HEK293 (cell line): ENCODE data around the gene DACT1.
"Not testable (repeated sequence)": the region's sequence is repeated elsewhere in the genome, so short reads cannot be mapped to it uniquely, and the experiment has no call there.

ENCODE experiments used
- CTCF ChIA-PET: fragments of 350-600 bp; formaldehyde crosslinking; extraction: SDS; loops from one replicate; lab custom pipeline; 2021; ENCODE audit warnings: antibody characterized with exemption; lab: Yijun Ruan, JAX
- POLR2A ChIA-PET: fragments of 300-600 bp; formaldehyde crosslinking; extraction: SDS; loops from one replicate; lab custom pipeline; 2020; ENCODE audit warnings: antibody characterized with exemption, inconsistent platforms; lab: Yijun Ruan, JAX
- H3K27ac ChIP-seq: fragments of 200-500 bp; sonication (Bioruptor generic); 2 replicates; pipeline ENCODE4 v1.5.1; 2014; ENCODE audit warnings: low read depth, low read length, control low read depth, inconsistent platforms; ENCODE audit errors: extremely low read depth
- H3K36me3 ChIP-seq, 2 experiments: fragments of 200-500 bp in 1 of 2; sonication (Bioruptor generic) in 1 of 2; 1 replicate in 1 of 2; 2 replicates in 1 of 2; pipeline ENCODE4 v1.5.1; 2014 to 2017; ENCODE audit warnings: inconsistent platforms in 2 of 2, low read length in 2 of 2; ENCODE audit not compliant: control insufficient read depth in 2 of 2, insufficient read depth in 1 of 2
- H3K4me1 ChIP-seq: fragments of 200-500 bp; sonication (Bioruptor generic); 2 replicates; pipeline ENCODE4 v1.5.1; 2014; ENCODE audit warnings: mild to moderate bottlenecking, low read length, inconsistent platforms; ENCODE audit not compliant: control insufficient read depth, insufficient read depth
- H3K4me3 ChIP-seq: 2 replicates; pipeline ENCODE4 v1.5.1; 2011; ENCODE audit warnings: low read depth, mild to moderate bottlenecking, control low read depth, low read length, moderate library complexity
- H3K9me3 ChIP-seq: fragments of 200-500 bp; sonication (Bioruptor generic); 2 replicates; pipeline ENCODE4 v1.5.1; 2014; ENCODE audit warnings: low read depth, low read length, inconsistent platforms; ENCODE audit not compliant: control insufficient read depth, insufficient read depth
- EGR2 ChIP-seq: fragments of 450-650 bp; formaldehyde crosslinking; IDR thresholded peaks from 2 replicates; pipeline ENCODE4 v1.5.1; 2016; ENCODE audit warnings: low read depth, missing biosample characterization, missing genetic modification characterization
- FEZF1 ChIP-seq: fragments of 450-650 bp; formaldehyde crosslinking; IDR thresholded peaks from 2 replicates; pipeline ENCODE4 v1.5.1; 2016; ENCODE audit warnings: missing biosample characterization, missing genetic modification characterization
- GFI1B ChIP-seq: fragments of 450-650 bp; formaldehyde crosslinking; IDR thresholded peaks from 2 replicates; pipeline ENCODE4 v1.5.1; 2016; ENCODE audit warnings: missing biosample characterization, missing genetic modification characterization
- OSR2 ChIP-seq: fragments of 450-650 bp; formaldehyde crosslinking; IDR thresholded peaks from 2 replicates; pipeline ENCODE4 v1.5.1; 2016; ENCODE audit warnings: missing biosample characterization, missing genetic modification characterization
- RBAK ChIP-seq: fragments of 450-650 bp; formaldehyde crosslinking; IDR thresholded peaks from 2 replicates; pipeline ENCODE4 v1.5.1; 2016; ENCODE audit warnings: missing biosample characterization, missing genetic modification characterization
- SP3 ChIP-seq: fragments of 450-650 bp; formaldehyde crosslinking; IDR thresholded peaks from 2 replicates; pipeline ENCODE4 v1.5.1; 2016; ENCODE audit warnings: missing biosample characterization, missing genetic modification characterization
- ZNF114 ChIP-seq: fragments of 450-650 bp; formaldehyde crosslinking; IDR thresholded peaks from 2 replicates; pipeline ENCODE4 v1.5.0; 2017; ENCODE audit warnings: missing biosample characterization, missing genetic modification characterization
- ZNF148 ChIP-seq: fragments of 450-650 bp; formaldehyde crosslinking; IDR thresholded peaks from 2 replicates; pipeline ENCODE4 v1.5.0; 2017; ENCODE audit warnings: missing biosample characterization, missing genetic modification characterization, borderline replicate concordance
- ZNF2 ChIP-seq: fragments of 450-650 bp; formaldehyde crosslinking; IDR thresholded peaks from 2 replicates; pipeline ENCODE4 v1.5.1; 2016; ENCODE audit warnings: missing biosample characterization, missing genetic modification characterization
- ZNF248 ChIP-seq: fragments of 450-650 bp; formaldehyde crosslinking; IDR thresholded peaks from 2 replicates; pipeline ENCODE4 v1.5.1; 2017; ENCODE audit warnings: missing biosample characterization, missing genetic modification characterization
- ZNF302 ChIP-seq: fragments of 450-650 bp; formaldehyde crosslinking; IDR thresholded peaks from 2 replicates; pipeline ENCODE4 v1.5.1; 2016; ENCODE audit warnings: missing biosample characterization, missing genetic modification characterization, low read depth
- ZNF426 ChIP-seq: fragments of 450-650 bp; formaldehyde crosslinking; IDR thresholded peaks from 2 replicates; pipeline ENCODE4 v1.5.1; 2017; ENCODE audit warnings: missing biosample characterization, missing genetic modification characterization, mild to moderate bottlenecking, inconsistent platforms, moderate library complexity
- ZNF514 ChIP-seq: fragments of 450-650 bp; formaldehyde crosslinking; IDR thresholded peaks from 2 replicates; pipeline ENCODE4 v1.5.1; 2016; ENCODE audit warnings: missing biosample characterization, missing genetic modification characterization
- ZNF530 ChIP-seq: fragments of 450-650 bp; formaldehyde crosslinking; IDR thresholded peaks from 2 replicates; pipeline ENCODE4 v1.5.1; 2016; ENCODE audit warnings: low read depth, missing biosample characterization, missing genetic modification characterization
- ZNF548 ChIP-seq: fragments of 450-650 bp; formaldehyde crosslinking; IDR thresholded peaks from 2 replicates; pipeline ENCODE4 v1.5.1; 2016; ENCODE audit warnings: missing biosample characterization, missing genetic modification characterization
- ZNF555 ChIP-seq: fragments of 450-650 bp; formaldehyde crosslinking; conservative IDR thresholded peaks from 2 replicates; pipeline ENCODE4 v1.5.1; 2017; ENCODE audit warnings: missing biosample characterization, mild to moderate bottlenecking, missing genetic modification characterization, inconsistent platforms
- ZNF624 ChIP-seq: fragments of 450-650 bp; formaldehyde crosslinking; IDR thresholded peaks from 2 replicates; pipeline ENCODE4 v1.5.1; 2017; ENCODE audit warnings: missing biosample characterization, missing genetic modification characterization
- ZNF701 ChIP-seq: fragments of 450-650 bp; formaldehyde crosslinking; IDR thresholded peaks from 2 replicates; pipeline ENCODE4 v1.5.1; 2016; ENCODE audit warnings: missing biosample characterization, missing genetic modification characterization
- ZNF768 ChIP-seq: fragments of 450-650 bp; formaldehyde crosslinking; IDR thresholded peaks from 2 replicates; pipeline ENCODE4 v1.5.1; 2018; ENCODE audit warnings: missing biosample characterization, mild to moderate bottlenecking, missing genetic modification characterization
- ZSCAN16 ChIP-seq: fragments of 450-650 bp; formaldehyde crosslinking; IDR thresholded peaks from 2 replicates; pipeline ENCODE4 v1.5.1; 2016; ENCODE audit warnings: missing biosample characterization, missing genetic modification characterization
- TF ChIP-seq, protein P1 (sequence below): fragments of 450-650 bp; formaldehyde crosslinking; IDR thresholded peaks from 2 replicates; pipeline ENCODE4 v1.5.1; 2016; ENCODE audit warnings: missing biosample characterization, missing genetic modification characterization

The DACT1 gene

GRCh38 chr14:58637391-58638230 is at the start of gene DACT1 (continued):
- TF ChIP-seq, protein P1, sequence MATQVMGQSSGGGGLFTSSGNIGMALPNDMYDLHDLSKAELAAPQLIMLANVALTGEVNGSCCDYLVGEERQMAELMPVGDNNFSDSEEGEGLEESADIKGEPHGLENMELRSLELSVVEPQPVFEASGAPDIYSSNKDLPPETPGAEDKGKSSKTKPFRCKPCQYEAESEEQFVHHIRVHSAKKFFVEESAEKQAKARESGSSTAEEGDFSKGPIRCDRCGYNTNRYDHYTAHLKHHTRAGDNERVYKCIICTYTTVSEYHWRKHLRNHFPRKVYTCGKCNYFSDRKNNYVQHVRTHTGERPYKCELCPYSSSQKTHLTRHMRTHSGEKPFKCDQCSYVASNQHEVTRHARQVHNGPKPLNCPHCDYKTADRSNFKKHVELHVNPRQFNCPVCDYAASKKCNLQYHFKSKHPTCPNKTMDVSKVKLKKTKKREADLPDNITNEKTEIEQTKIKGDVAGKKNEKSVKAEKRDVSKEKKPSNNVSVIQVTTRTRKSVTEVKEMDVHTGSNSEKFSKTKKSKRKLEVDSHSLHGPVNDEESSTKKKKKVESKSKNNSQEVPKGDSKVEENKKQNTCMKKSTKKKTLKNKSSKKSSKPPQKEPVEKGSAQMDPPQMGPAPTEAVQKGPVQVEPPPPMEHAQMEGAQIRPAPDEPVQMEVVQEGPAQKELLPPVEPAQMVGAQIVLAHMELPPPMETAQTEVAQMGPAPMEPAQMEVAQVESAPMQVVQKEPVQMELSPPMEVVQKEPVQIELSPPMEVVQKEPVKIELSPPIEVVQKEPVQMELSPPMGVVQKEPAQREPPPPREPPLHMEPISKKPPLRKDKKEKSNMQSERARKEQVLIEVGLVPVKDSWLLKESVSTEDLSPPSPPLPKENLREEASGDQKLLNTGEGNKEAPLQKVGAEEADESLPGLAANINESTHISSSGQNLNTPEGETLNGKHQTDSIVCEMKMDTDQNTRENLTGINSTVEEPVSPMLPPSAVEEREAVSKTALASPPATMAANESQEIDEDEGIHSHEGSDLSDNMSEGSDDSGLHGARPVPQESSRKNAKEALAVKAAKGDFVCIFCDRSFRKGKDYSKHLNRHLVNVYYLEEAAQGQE (tag by site-specific recombination) = no peak
- no peak for TF ChIP-seq ZNF555 (tag by site-specific recombination)
- peak; percentile 62 for TF ChIP-seq SP3 (tag by site-specific recombination)
- TF ChIP-seq ZNF302 (tag by site-specific recombination) = no peak
- TF ChIP-seq ZNF148 (tag by site-specific recombination) = no peak

DNA sequence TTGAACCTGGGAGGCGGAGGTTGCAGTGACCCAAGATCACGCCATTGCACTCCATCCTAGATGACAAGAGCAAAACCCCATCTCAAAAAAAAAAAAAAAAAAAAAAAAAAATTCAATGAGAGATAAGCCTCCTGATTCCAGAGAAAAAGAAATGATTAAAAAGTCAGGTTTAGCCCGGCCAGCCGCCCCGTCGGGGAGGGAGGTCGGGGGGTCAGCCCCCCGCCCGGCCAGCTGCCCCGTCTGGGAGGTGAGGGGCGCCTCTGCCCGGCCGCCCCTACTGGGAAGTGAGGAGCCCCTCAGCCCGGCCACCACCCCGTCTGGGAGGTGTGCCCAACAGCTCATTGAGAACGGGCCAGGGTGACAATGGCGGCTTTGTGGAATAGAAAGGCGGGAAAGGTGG is 49.4 kb upstream of the DACT1 start:
- CTCF ChIA-PET = not testable (repeated sequence)

DNA sequence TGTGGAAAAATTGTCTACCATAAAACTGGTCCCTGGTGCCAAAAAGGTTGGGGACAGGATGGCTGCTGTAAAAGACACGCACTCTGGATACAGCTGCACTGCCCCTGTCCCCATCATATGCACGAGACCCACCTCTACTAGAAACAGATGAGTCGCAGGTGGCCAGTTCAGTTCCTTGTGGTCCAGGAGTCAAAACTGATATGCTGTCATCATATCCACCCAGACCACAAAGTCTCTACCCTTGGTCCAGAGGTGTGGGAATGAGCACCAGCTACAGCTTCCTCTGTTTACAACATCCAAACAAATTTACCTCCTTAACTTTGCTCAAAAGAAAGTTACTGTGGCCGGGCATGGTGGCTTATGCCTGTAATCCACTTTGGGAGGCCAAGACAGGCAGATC is 43.8 kb upstream of the DACT1 start:
- Histone ChIP-seq H3K36me3 (no peaks in the 10 kb centered on the region), H3K9me3 (no peaks in the 10 kb centered on the region), H3K27ac (no peak overlapping the region), H3K4me3 (no peak overlapping the region), H3K4me1 (no peaks in the 10 kb centered on the region)
- TF ChIP-seq RBAK (tag by site-specific recombination) = no peak
- TF ChIP-seq ZNF2 = no peak
- TF ChIP-seq ZNF768 = no peak
- TF ChIP-seq GFI1B (tag by site-specific recombination) = no peak
- CTCF ChIA-PET = no interaction called here
- POLR2A ChIA-PET = no interaction called here

More for the DNA sequence above, 49.4 kb upstream of the DACT1 start:
- H3K27ac ChIP-seq, H3K4me1 ChIP-seq, H3K9me3 ChIP-seq, H3K36me3 ChIP-seq, H3K4me3 ChIP-seq, POLR2A ChIA-PET: not testable (repeated sequence)

DNA sequence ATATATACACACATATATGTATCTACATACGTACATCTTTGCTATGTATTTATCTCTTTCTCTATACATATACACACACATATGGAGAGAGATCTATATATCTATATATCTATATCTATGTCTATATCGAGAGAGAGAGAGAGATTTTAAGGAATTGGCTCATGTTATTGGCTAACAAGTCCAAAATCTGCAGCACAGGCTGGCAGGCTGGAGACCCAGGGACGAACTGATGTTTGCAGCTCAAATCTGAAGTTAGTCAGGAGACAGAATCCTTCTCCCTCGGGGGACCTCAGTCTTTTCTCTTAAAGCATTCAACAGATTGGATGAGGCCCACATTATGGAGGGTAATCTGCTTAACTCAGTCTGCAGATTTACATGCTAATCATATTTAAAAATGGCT is 40.7 kb upstream of the DACT1 start:
- CTCF ChIA-PET = no interaction called here
- no peaks in the 10 kb centered on the region for H3K36me3 ChIP-seq
- no peaks in the 10 kb centered on the region for H3K9me3 ChIP-seq
- no peak overlapping the region for H3K4me3 ChIP-seq
- no peak for TF ChIP-seq ZNF426 (tag by site-specific recombination)
- no peak for TF ChIP-seq ZNF701 (tag by site-specific recombination)
- no peak for TF ChIP-seq EGR2
- TF ChIP-seq ZNF548 (tag by site-specific recombination) = no peak
- no peak for TF ChIP-seq ZNF248
- no peak for TF ChIP-seq ZNF114 (tag by site-specific recombination)
- TF ChIP-seq ZSCAN16 (tag by site-specific recombination) = no peak
- no peak for TF ChIP-seq ZNF514 (tag by site-specific recombination)
- no peak for TF ChIP-seq ZNF768
- no peak for TF ChIP-seq ZNF624 (tag by site-specific recombination)
- no peak for TF ChIP-seq FEZF1 (tag by site-specific recombination)
- TF ChIP-seq ZNF530 (tag by site-specific recombination) = no peak
- TF ChIP-seq OSR2 (tag by site-specific recombination) = no peak
- TF ChIP-seq, all 188 proteins: peak for 0
- Histone ChIP-seq H3K4me1 (no peaks in the 10 kb centered on the region), H3K27ac (no peak overlapping the region)
- POLR2A ChIA-PET = no interaction called here
